Stimulated activated CD8-positive, alpha-beta memory T cell treated with anti-CD3 and anti-CD28 coated beads, Interleukin-15, amount 100 ng/mL, for 48 hours (primary cell): ENCODE measurements around the gene DSG2.
"Not testable (repeated sequence)": the region's sequence is repeated elsewhere in the genome, so short reads cannot be mapped to it uniquely, and the experiment has no call there.

Experiments
- DNase-seq, 2 donors: peaks; one replicate each; pipeline ENCODE4 v3.0.0-alpha.2; 2020; ENCODE audit warnings: low read depth in 2 of 2

Gene DSG2

GRCh38 chr18:31500051-31500688 lies 2.2 kb downstream of the DSG2 start:
- no peak for DNase-seq

DNA sequence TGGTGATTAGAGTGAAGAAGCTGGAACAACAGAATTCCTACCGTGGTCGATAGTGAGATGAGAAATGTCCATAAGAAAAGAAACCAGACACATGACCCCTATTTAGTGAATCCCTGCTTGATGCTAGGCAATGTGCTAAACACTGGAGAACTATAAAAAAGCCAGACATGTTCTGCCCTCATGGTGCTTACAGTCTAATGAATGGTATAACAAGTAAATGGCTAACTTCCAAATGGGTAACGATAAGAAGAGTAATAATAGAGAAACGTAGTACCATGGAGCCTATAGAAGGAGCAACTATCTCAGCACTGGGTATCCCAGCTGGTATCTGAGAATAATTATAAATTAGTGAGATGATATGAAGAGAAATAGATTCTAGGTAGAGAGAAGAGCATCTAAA lies 5.0 kb downstream of the DSG2 start:
- no peak for DNase-seq

- no peak for DNase-seq
These were observed 6.6 kb downstream of the DSG2 start for GRCh38 chr18:31504455-31505147.

DNA sequence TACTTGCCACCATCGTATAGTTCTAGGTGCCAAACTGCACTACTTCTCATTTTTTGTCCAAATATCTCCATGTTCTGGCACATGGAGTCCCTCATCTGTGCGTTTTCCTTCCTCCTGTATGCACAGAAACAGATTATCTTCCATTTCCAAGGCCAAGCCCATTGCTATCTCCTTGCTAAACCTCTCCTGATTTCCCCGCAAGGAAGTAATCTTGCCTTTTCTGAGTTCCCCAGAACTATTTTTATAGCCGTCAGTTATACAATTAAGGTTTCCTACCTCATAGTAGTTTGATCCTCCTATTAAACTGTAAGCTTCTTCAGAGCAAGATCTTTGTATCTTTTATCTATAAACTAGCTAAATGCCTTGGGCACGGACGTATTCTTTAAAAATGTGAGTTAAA lies 7.2 kb downstream of the DSG2 start:
- DNase-seq: no peak

DNA sequence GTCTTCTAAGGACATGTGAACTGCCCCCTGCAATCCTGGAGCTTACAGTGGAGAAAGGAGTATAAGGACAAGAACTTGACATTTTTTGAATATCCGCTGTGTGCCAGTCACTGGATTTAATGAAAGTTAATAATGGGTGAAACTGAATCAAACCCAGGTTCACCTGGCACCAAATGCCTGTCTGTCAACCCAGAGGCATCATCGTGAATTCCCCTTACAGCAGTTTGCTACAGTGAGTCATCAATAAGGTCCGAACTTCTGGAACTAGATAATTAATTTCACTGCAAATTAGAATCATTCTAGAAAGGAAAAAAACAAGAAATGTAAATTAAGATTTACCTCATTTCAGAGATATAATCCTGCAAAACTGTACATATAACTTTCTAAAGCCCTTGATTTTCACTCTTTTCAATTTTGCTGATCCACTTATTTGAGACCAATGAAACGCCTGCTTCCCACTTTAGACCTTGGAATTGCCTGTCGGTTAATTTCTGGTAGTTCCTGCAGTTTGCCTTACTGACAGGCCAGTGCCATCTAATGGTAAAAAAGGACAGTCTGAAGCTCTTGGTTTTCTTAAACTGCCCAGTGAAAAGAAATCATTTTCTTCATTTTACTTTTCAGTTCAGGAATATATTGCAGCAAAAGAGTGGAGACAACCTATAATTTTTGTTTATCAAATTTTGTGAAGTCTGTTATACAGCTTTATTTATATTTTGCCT lies 8.2 kb downstream of the DSG2 start:
- no peak for DNase-seq

- not testable (repeated sequence) for DNase-seq
These were observed 9.1 kb downstream of the DSG2 start for GRCh38 chr18:31507124-31507523.

DNA sequence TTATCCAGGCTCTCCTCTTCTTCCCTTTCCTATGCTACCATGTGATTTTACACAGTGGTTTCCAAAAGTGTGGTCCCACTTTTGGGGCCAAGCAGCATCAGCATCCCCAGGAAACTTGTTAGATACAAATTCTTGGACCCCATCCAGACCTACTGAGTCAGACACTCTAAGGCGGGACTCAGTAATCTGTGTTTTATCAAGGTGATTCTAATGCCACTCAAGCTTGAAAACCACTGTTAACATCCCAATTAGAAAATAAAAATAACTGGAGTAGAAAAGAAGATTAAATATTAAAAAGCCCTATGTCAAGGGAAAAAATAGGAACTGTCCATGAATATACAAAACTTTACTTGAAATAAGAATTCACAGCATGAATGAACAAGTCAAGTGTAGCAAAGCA lies 10.8 kb downstream of the DSG2 start:
- DNase-seq: no peak

DNA sequence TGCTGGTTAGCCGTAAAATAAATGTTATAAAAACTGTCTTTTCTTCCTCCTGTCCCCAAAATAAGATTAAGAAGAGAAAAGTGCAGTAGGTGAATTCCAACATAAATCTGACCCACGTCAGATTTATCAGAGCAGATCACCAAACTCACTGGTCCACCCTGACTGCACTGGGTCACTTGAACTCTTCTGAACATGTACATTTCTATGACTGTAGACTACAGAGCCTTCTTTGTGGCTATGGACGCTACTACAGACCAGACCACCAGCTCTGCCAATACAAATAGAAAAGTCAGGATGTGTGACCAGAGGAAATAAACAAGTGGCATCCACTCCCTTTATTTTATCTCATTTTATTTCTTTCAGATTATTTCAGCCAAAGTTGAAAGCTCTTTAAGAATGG lies 11.6 kb downstream of the DSG2 start:
- no peak for DNase-seq

DNA sequence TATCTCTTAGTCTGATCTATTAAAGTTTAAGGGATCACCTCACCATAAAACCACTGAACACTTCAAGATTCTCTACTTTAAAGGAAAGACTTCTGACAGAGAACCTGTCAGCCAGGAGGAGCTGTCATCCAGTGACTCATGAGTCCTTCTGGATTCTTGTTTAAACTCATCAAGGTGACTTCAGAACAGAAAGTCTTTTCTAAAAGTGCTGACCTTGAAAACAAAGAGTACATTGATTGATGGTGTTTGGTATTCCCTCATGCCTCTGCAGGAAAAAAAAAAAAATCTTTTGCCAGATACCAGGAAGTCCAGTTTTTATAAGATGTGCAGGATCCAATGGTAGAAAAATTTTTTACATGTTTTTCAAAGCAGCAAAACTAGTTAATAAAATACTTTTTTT lies 12.3 kb downstream of the DSG2 start:
- no peak for DNase-seq

DNA sequence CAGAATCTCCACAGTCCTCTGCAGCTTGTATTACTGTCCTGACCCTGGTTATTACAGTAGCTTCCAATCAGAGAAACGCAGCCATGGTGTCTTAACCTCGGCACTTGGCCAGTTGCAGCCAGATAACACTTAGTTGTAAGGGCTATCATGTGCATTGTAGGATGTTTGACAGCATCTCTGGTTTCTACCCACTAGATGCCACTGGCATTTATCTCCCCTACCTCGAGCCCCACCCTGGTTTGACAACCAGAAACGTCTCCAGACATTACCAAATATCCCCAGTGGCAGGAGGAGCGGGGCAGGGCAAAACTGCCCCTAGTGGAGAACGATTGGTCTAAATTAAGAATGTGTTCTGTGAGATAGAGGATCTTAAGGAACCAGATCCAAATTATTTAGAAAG lies 13.1 kb downstream of the DSG2 start:
- DNase-seq: no peak

GRCh38 chr18:31512203-31512764 lies 14.3 kb downstream of the DSG2 start:
- DNase-seq: no peak

DNA sequence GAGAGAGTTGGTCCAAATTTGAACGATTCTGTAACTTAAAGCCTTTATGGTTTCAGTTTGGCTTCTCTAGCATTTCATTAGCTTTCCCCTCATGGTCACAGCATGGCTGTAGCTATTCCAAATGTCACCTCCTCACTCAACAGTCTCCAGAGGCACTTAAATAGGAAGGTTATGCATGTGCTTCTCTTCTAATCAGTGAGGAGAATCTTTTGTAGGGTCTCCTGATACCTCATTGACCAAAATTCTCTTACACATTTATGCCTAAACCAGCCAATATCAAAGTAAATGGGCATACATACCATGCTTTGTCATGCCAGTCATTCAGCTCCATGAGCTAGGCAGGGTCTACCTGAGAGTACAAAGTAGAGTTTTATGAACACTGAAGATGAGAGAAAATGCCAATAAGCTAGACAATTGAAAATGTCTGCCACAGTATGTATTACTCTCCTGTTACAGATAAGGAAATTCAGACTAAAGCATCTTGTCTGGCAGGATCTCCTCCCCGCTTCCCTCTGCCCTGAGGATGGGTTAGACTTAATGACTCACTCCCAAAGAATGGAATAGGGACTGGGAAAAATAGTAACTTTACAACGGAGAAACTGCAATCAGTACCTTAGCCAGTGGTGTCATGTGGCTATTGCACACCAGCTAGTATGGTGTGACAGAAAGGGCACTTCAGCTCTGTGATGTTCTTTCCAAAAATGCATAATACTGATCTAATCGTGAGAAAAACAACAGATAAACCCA lies 15.4 kb downstream of the DSG2 start:
- DNase-seq: no peak

GRCh38 chr18:31516437-31516836 lies 18.5 kb downstream of the DSG2 start:
- DNase-seq: no peak

- no peak for DNase-seq
These were observed 28.4 kb downstream of the DSG2 start for GRCh38 chr18:31526374-31526773.

DNA sequence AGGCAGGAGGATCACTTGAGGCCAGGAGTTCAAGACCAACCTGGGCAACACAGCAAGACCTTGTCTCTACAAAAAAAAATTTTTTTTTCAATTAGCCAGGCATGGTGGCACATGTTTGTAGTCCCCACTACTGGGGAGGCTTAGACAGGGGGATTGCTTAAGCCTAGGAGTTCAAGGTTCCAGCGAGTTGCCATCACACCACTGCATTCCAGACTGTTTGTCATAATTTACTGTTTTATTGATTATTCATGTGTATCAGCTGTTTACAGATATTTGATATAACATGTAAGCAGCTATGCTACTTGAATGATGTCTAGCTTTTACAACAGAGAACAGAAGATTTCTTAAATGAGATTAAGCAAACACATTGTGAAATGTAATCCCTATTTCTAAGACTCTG lies 35.3 kb downstream of the DSG2 start:
- no peak for DNase-seq

- no peak for DNase-seq
These were observed 40.9 kb downstream of the DSG2 start for GRCh38 chr18:31538837-31539236.

- no peak for DNase-seq
These were observed 48.5 kb downstream of the DSG2 start for GRCh38 chr18:31546476-31546875.

GRCh38 chr18:31548853-31549252 lies 50.9 kb downstream of the DSG2 start:
- no peak for DNase-seq

DNA sequence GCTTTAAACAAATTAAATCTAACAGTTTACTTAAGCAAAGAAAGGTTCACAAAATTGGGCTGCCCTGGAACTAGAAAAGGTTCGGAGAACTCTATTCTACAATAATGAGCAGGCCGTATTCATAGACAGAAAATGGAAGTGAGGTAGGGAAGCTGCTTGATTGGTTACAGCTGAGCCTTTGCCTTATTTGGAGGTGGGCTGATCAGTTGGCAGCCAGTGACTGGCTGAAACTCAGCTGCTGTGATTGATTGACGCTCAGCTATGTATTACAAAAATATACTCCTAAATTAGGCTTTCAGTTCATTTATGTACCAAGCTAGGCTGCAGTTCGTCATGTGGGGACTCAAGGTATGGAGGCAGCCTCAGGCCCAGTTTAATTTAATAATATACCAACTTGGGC lies 51.4 kb downstream of the DSG2 start:
- DNase-seq: no peak

GRCh38 chr18:31551883-31552282 lies 53.9 kb downstream of the DSG2 start:
- DNase-seq: no peak

DNA sequence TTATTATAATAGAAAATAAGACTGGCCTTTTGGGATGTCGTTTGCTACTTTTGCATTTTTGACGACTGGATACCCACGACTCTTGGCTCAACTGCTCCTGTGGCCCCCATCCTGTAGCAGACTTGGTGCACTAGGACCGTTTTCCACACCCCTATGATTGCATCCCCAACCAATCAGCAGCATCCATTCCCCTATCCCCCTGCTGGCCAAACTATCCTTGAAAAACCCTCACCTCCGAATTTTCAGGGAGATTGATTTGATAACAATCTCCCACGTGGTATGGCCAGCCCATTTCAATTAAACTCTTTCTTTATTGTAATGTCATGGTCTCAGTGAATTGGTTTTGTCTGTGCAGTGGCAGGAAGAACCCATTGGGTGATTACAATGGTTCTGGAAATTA lies 55.8 kb downstream of the DSG2 start:
- DNase-seq: no peak

GRCh38 chr18:31554776-31555175 lies 56.8 kb downstream of the DSG2 start:
- DNase-seq: no peak
